Left ventricle myocardium inferior (tissue), 1 donor: Measurements from ENCODE around the gene RALGPS1. TPM values are rescaled to one million over a fixed set of nuclear protein-coding genes. Genes with fewer than 3 reads are reported as not detected.

ENCODE experiments used
- DNase-seq: peaks from one replicate; pipeline ENCODE4 v3.0.0-alpha.2; 2020
- H3K27ac ChIP-seq: fragments of 200-600 bp; replicated peaks from 2 replicates; pipeline ENCODE4 v1.8.0; 2021
- H3K27me3 ChIP-seq: fragments of 200-600 bp; 2 replicates; pipeline ENCODE4 v1.8.0; 2021; ENCODE audit warnings: low read depth
- H3K36me3 ChIP-seq: fragments of 200-600 bp; 2 replicates; pipeline ENCODE4 v1.8.0; 2021
- H3K4me1 ChIP-seq: fragments of 200-600 bp; 2 replicates; pipeline ENCODE4 v1.8.0; 2021
- H3K4me3 ChIP-seq: fragments of 200-600 bp; 2 replicates; pipeline ENCODE4 v1.8.0; 2021; ENCODE audit warnings: mild to moderate bottlenecking, moderate library complexity
- H3K9me3 ChIP-seq: fragments of 200-600 bp; replicated peaks from 2 replicates; pipeline ENCODE4 v1.8.0; 2021
- intact Hi-C: fragments of 100-400 bp; cut with micrococcal nuclease; formaldehyde crosslinking; loops from one replicate; pipeline ENCODE4 v1.11.0; 2022
- total RNA-seq: library from RNA; stranded (reverse); fragmentation: NEBNext Ultra II Directional; extraction: Animal tissue kit (Norgen Biotek cat#: 25700); gene quantifications from one replicate; pipeline ENCODE4 v1.2.1, GENCODE V29; 2021
- TF ChIP-seq, protein P1 (sequence below): fragments of 200-600 bp; IDR thresholded peaks from 2 replicates; pipeline ENCODE4 v1.8.0; 2021; ENCODE audit warnings: antibody characterized with exemption, mild to moderate bottlenecking, borderline replicate concordance
- donor health status: DM: no; HTN: yes; CAD: no; lungs with severe emphysema.

Gene RALGPS1
- total RNA-seq, 1 donor from 2014 or later = 18.9 TPM

DNA sequence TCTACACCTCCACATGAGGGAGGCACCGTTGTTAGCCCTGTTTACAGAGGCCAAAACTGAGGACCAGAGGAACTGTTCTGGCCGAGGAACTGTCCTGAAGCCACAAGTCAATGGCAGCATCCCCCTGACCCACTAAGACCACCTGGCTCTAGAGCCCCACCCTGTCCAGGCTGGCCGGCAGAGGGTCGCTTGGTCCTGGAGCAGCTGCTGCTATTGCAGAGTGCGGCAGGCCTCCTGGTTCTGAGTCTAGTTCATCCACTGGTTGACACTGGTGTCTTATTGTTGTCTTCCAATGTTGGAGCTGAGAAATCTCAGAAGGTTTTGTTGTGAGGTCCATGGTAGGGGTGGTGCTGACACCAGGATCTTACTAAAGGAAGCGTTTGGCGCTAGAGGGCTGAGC, 234.4 kb downstream of the RALGPS1 start:
- intact Hi-C loops = no loop called here
- no peak overlapping the region for H3K4me3 ChIP-seq
- TF ChIP-seq, protein P1, sequence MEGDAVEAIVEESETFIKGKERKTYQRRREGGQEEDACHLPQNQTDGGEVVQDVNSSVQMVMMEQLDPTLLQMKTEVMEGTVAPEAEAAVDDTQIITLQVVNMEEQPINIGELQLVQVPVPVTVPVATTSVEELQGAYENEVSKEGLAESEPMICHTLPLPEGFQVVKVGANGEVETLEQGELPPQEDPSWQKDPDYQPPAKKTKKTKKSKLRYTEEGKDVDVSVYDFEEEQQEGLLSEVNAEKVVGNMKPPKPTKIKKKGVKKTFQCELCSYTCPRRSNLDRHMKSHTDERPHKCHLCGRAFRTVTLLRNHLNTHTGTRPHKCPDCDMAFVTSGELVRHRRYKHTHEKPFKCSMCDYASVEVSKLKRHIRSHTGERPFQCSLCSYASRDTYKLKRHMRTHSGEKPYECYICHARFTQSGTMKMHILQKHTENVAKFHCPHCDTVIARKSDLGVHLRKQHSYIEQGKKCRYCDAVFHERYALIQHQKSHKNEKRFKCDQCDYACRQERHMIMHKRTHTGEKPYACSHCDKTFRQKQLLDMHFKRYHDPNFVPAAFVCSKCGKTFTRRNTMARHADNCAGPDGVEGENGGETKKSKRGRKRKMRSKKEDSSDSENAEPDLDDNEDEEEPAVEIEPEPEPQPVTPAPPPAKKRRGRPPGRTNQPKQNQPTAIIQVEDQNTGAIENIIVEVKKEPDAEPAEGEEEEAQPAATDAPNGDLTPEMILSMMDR = no peak
- H3K4me1 ChIP-seq = peaks cover 27% of the 10 kb centered on the region
- H3K9me3 ChIP-seq = no peaks in the 10 kb centered on the region
- H3K27me3 ChIP-seq = no peaks in the 10 kb centered on the region
- H3K36me3 ChIP-seq = no peaks in the 10 kb centered on the region
- no peak overlapping the region for H3K27ac ChIP-seq
- no peak for DNase-seq

DNA sequence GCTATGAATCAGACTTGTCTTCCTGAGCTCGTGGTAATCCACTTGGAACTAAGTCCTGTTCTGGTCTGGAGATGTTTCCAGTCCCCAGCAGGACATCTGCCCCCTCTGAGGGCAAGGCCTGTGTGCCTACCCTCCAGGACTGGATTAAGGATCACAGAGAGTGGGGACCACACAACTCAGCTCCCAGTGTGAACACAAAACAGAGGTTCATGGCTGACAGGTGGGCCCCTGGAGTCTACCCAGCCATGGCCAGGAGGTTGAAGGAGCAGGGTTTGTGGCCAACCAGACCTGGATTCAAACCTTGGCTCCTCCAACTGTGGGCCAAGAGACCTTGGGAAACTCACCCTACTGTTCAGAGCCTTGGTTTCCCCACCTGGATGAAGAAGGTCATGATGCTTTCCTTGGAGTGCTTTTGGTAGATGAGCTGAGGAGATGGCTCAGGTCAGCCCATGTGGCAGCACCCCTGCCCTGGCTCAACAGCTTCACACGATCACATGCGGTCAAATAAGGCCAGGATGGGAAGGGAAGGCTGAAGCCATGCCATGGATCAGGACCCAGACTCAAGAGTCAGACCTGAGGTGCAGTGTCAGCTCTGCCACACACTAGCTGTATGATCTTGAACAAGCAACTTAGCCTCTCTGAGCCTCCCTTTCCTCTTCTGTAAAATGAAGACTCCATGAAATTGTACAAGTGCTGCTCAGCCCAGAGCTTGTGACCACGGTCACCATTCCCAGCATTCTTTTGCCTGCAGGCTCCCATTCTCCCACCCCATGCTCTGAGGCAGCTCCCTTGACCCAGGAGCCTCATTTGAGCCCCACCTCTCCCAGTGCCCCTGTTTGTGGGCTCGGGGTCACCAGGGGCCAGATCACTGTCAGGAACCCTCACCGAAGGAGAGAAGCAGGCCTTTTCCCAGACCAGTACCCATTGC, 235.1 kb downstream of the RALGPS1 start:
- H3K27ac ChIP-seq = no peak overlapping the region
- peaks cover 30% of the 10 kb centered on the region for H3K4me1 ChIP-seq
- no peaks in the 10 kb centered on the region for H3K27me3 ChIP-seq
- intact Hi-C loops = no loop called here
- H3K9me3 ChIP-seq = no peaks in the 10 kb centered on the region
- H3K4me3 ChIP-seq = no peak overlapping the region
- DNase-seq = no peak
- TF ChIP-seq, protein P1 = no peak
- H3K36me3 ChIP-seq = no peaks in the 10 kb centered on the region

DNA sequence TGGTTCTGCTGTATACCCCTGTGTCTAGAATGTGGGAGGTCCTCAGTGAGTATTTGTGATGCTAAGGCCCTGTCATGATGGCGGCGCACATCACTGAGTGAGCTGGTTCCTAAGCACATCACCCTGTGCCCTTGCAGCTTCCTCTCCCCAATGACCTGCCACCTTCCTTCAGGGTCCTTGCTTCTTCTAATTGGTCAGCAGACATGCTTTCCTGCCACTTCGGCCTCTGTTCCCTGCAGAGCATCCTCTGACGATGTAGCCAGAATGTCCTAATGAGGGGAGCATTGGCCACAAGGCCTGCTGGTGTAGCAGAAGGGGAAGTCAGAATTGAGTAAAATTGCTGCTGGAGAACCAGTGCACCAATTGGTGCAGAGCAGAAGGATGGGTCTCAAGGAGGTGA, 238.9 kb downstream of the RALGPS1 start:
- TF ChIP-seq, protein P1 = no peak
- H3K27ac ChIP-seq = no peak overlapping the region
- H3K4me1 ChIP-seq = peaks cover 18% of the 10 kb centered on the region
- intact Hi-C loops = no loop called here
- H3K36me3 ChIP-seq = no peaks in the 10 kb centered on the region
- H3K9me3 ChIP-seq = no peaks in the 10 kb centered on the region
- no peak for DNase-seq
- no peaks in the 10 kb centered on the region for H3K27me3 ChIP-seq
- H3K4me3 ChIP-seq = no peak overlapping the region

- Histone ChIP-seq H3K36me3 (no peaks in the 10 kb centered on the region), H3K4me1 (peaks cover 21% of the 10 kb centered on the region), H3K4me3 (no peak overlapping the region), H3K9me3 (no peaks in the 10 kb centered on the region), H3K27ac (peak overlapping the region; percentile 51), H3K27me3 (no peaks in the 10 kb centered on the region)
- no peak for DNase-seq
- TF ChIP-seq, protein P1 = no peak
- intact Hi-C loops = no loop called here
Observed at GRCh38 chr9:127154003-127154389, 239.4 kb downstream of the RALGPS1 start.

GRCh38 chr9:127154390-127155191, 240.0 kb downstream of the RALGPS1 start:
- Histone ChIP-seq H3K4me3 (peak overlapping the region; percentile 9), H3K9me3 (no peaks in the 10 kb centered on the region), H3K36me3 (no peaks in the 10 kb centered on the region), H3K27ac (peak overlapping the region; percentile 51), H3K27me3 (no peaks in the 10 kb centered on the region), H3K4me1 (peaks cover 27% of the 10 kb centered on the region)
- intact Hi-C loops = no loop called here
- TF ChIP-seq, protein P1 = no peak
- peak; percentile 80 for DNase-seq
